Measurements from ENCODE around the gene FKBP8.

Gene FKBP8

GRCh38 chr19:18494267-18494607 lies 49.1 kb downstream of the FKBP8 start:
- Histone ChIP-seq H3K27ac (ENCODE audit: insufficient read depth, low read depth, low read length, poor library complexity, severe bottlenecking) (no peak overlapping the region), H3K36me3 (ENCODE audit: control insufficient read depth, insufficient read depth, low read length) (no peaks in the 10 kb centered on the region), H3K9me3 (ENCODE audit: control insufficient read depth, low read length) (no peaks in the 10 kb centered on the region), H3K27me3 (ENCODE audit: control insufficient read depth, insufficient read depth, low read length, poor library complexity, severe bottlenecking) (no peaks in the 10 kb centered on the region), H3K4me3 (ENCODE audit: insufficient read depth, low read depth, low read length) (no peak overlapping the region), H3K4me1 (ENCODE audit: control insufficient read depth, insufficient read depth, low read length) (peaks cover 10% of the 10 kb centered on the region)
- WGBS, 2 experiments = 85 to 89% methylated on average over 7 of the region's 7 CpGs

GRCh38 chr19:18493440-18494266 lies 49.7 kb downstream of the FKBP8 start:
- no peak overlapping the region for H3K27ac ChIP-seq (ENCODE audit: insufficient read depth, low read depth, low read length, poor library complexity, severe bottlenecking)
- no peaks in the 10 kb centered on the region for H3K9me3 ChIP-seq (ENCODE audit: control insufficient read depth, low read length)
- WGBS, 2 experiments = 86 to 90% methylated on average over 13 of the region's 13 CpGs
- H3K4me3 ChIP-seq (ENCODE audit: insufficient read depth, low read depth, low read length) = no peak overlapping the region
- no peaks in the 10 kb centered on the region for H3K27me3 ChIP-seq (ENCODE audit: control insufficient read depth, insufficient read depth, low read length, poor library complexity, severe bottlenecking)
- H3K4me1 ChIP-seq (ENCODE audit: control insufficient read depth, insufficient read depth, low read length) = peaks cover 10% of the 10 kb centered on the region
- no peaks in the 10 kb centered on the region for H3K36me3 ChIP-seq (ENCODE audit: control insufficient read depth, insufficient read depth, low read length)

- Histone ChIP-seq H3K36me3 (ENCODE audit: control insufficient read depth, insufficient read depth, low read length) (no peaks in the 10 kb centered on the region), H3K9me3 (ENCODE audit: control insufficient read depth, low read length) (no peaks in the 10 kb centered on the region), H3K27me3 (ENCODE audit: control insufficient read depth, insufficient read depth, low read length, poor library complexity, severe bottlenecking) (no peaks in the 10 kb centered on the region), H3K4me3 (ENCODE audit: insufficient read depth, low read depth, low read length) (no peak overlapping the region), H3K27ac (ENCODE audit: insufficient read depth, low read depth, low read length, poor library complexity, severe bottlenecking) (no peak overlapping the region), H3K4me1 (ENCODE audit: control insufficient read depth, insufficient read depth, low read length) (peaks cover 10% of the 10 kb centered on the region)
- WGBS, 2 experiments = 85 to 87% methylated on average over 15 of the region's 15 CpGs
These were observed 51.1 kb downstream of the FKBP8 start for GRCh38 chr19:18491995-18492953.

- no peaks in the 10 kb centered on the region for H3K36me3 ChIP-seq (ENCODE audit: control insufficient read depth, insufficient read depth, low read length)
- H3K4me1 ChIP-seq (ENCODE audit: control insufficient read depth, insufficient read depth, low read length) = peaks cover 12% of the 10 kb centered on the region
- H3K9me3 ChIP-seq (ENCODE audit: control insufficient read depth, low read length) = no peaks in the 10 kb centered on the region
- no peak overlapping the region for H3K4me3 ChIP-seq (ENCODE audit: insufficient read depth, low read depth, low read length)
- 94 to 96% methylated on average over 6 of the region's 6 CpGs for WGBS, 2 experiments
- H3K27ac ChIP-seq (ENCODE audit: insufficient read depth, low read depth, low read length, poor library complexity, severe bottlenecking) = no peak overlapping the region
- no peaks in the 10 kb centered on the region for H3K27me3 ChIP-seq (ENCODE audit: control insufficient read depth, insufficient read depth, low read length, poor library complexity, severe bottlenecking)
These were observed 52.6 kb downstream of the FKBP8 start for GRCh38 chr19:18490728-18491127.

- WGBS, 2 experiments = 86% methylated on average over 14 of the region's 14 CpGs
- H3K27me3 ChIP-seq (ENCODE audit: control insufficient read depth, insufficient read depth, low read length, poor library complexity, severe bottlenecking) = no peaks in the 10 kb centered on the region
These were observed 53.7 kb downstream of the FKBP8 start for GRCh38 chr19:18489627-18490184.

GRCh38 chr19:18488838-18489626 lies 54.3 kb downstream of the FKBP8 start:
- Histone ChIP-seq H3K36me3 (ENCODE audit: control insufficient read depth, insufficient read depth, low read length) (no peaks in the 10 kb centered on the region), H3K4me1 (ENCODE audit: control insufficient read depth, insufficient read depth, low read length) (peaks cover 6% of the 10 kb centered on the region), H3K4me3 (ENCODE audit: insufficient read depth, low read depth, low read length) (no peak overlapping the region), H3K27me3 (ENCODE audit: control insufficient read depth, insufficient read depth, low read length, poor library complexity, severe bottlenecking) (no peaks in the 10 kb centered on the region), H3K9me3 (ENCODE audit: control insufficient read depth, low read length) (no peaks in the 10 kb centered on the region), H3K27ac (ENCODE audit: insufficient read depth, low read depth, low read length, poor library complexity, severe bottlenecking) (no peak overlapping the region)
- WGBS, 2 experiments = 69 to 70% methylated on average over 22 of the region's 22 CpGs

More at GRCh38 chr19:18489627-18490184, 53.7 kb downstream of the FKBP8 start:
- Histone ChIP-seq H3K36me3 (ENCODE audit: control insufficient read depth, insufficient read depth, low read length) (no peaks in the 10 kb centered on the region), H3K4me3 (ENCODE audit: insufficient read depth, low read depth, low read length) (no peak overlapping the region), H3K4me1 (ENCODE audit: control insufficient read depth, insufficient read depth, low read length) (peaks cover 6% of the 10 kb centered on the region), H3K27ac (ENCODE audit: insufficient read depth, low read depth, low read length, poor library complexity, severe bottlenecking) (no peak overlapping the region), H3K9me3 (ENCODE audit: control insufficient read depth, low read length) (no peaks in the 10 kb centered on the region)

GRCh38 chr19:18488403-18488723 lies 55.0 kb downstream of the FKBP8 start:
- WGBS, 2 experiments = 93 to 94% methylated on average over 6 of the region's 6 CpGs
- no peaks in the 10 kb centered on the region for H3K36me3 ChIP-seq (ENCODE audit: control insufficient read depth, insufficient read depth, low read length)
- no peak overlapping the region for H3K4me3 ChIP-seq (ENCODE audit: insufficient read depth, low read depth, low read length)
- H3K4me1 ChIP-seq (ENCODE audit: control insufficient read depth, insufficient read depth, low read length) = peaks cover 6% of the 10 kb centered on the region
- no peak overlapping the region for H3K27ac ChIP-seq (ENCODE audit: insufficient read depth, low read depth, low read length, poor library complexity, severe bottlenecking)
- no peaks in the 10 kb centered on the region for H3K9me3 ChIP-seq (ENCODE audit: control insufficient read depth, low read length)
- H3K27me3 ChIP-seq (ENCODE audit: control insufficient read depth, insufficient read depth, low read length, poor library complexity, severe bottlenecking) = no peaks in the 10 kb centered on the region

GRCh38 chr19:18487576-18488402 lies 55.6 kb downstream of the FKBP8 start:
- Histone ChIP-seq H3K9me3 (ENCODE audit: control insufficient read depth, low read length) (no peaks in the 10 kb centered on the region), H3K4me1 (ENCODE audit: control insufficient read depth, insufficient read depth, low read length) (peaks cover 6% of the 10 kb centered on the region), H3K27ac (ENCODE audit: insufficient read depth, low read depth, low read length, poor library complexity, severe bottlenecking) (no peak overlapping the region), H3K4me3 (ENCODE audit: insufficient read depth, low read depth, low read length) (no peak overlapping the region), H3K36me3 (ENCODE audit: control insufficient read depth, insufficient read depth, low read length) (no peaks in the 10 kb centered on the region), H3K27me3 (ENCODE audit: control insufficient read depth, insufficient read depth, low read length, poor library complexity, severe bottlenecking) (no peaks in the 10 kb centered on the region)
- whole genome bisulfite sequencing, 2 experiments = 93 to 94% methylated on average over 17 of the region's 17 CpGs

- H3K36me3 ChIP-seq (ENCODE audit: control insufficient read depth, insufficient read depth, low read length) = no peaks in the 10 kb centered on the region
- H3K4me3 ChIP-seq (ENCODE audit: insufficient read depth, low read depth, low read length) = no peak overlapping the region
- no peaks in the 10 kb centered on the region for H3K27me3 ChIP-seq (ENCODE audit: control insufficient read depth, insufficient read depth, low read length, poor library complexity, severe bottlenecking)
- peaks cover 6% of the 10 kb centered on the region for H3K4me1 ChIP-seq (ENCODE audit: control insufficient read depth, insufficient read depth, low read length)
- H3K27ac ChIP-seq (ENCODE audit: insufficient read depth, low read depth, low read length, poor library complexity, severe bottlenecking) = no peak overlapping the region
- 94% methylated on average over 8 of the region's 8 CpGs for WGBS, 2 experiments
- H3K9me3 ChIP-seq (ENCODE audit: control insufficient read depth, low read length) = no peaks in the 10 kb centered on the region
These were observed 56.6 kb downstream of the FKBP8 start for GRCh38 chr19:18486746-18487145.
